ENCODE data around the gene TF.

Gene TF

DNA sequence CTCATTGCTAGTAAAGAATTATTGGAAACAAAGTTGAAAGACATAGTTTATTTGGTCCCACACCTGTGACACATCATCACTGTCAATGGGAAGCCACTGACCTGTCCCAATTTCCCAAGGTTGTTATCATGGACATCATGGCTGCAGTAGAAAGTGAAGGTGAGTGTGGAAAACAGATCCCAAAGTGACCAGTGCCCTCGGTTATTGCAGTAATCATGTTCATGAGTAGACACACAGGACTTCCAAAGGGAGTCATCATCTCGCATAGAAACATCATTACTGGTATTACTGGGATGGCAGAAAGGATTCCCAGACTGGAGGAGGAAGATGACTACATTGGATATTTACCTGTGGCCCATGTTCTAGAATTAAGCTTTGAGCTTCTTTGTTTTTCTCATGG lies 14.7 kb downstream of the TF start:
- no peaks in the 10 kb centered on the region for H3K36me3 ChIP-seq (ENCODE audit: low read length)
- no peak for TF ChIP-seq EZH2phosphoT487 (conservative IDR thresholded peaks at IDR 0.05; ENCODE audit: low read length)
- TF ChIP-seq, protein P1, sequence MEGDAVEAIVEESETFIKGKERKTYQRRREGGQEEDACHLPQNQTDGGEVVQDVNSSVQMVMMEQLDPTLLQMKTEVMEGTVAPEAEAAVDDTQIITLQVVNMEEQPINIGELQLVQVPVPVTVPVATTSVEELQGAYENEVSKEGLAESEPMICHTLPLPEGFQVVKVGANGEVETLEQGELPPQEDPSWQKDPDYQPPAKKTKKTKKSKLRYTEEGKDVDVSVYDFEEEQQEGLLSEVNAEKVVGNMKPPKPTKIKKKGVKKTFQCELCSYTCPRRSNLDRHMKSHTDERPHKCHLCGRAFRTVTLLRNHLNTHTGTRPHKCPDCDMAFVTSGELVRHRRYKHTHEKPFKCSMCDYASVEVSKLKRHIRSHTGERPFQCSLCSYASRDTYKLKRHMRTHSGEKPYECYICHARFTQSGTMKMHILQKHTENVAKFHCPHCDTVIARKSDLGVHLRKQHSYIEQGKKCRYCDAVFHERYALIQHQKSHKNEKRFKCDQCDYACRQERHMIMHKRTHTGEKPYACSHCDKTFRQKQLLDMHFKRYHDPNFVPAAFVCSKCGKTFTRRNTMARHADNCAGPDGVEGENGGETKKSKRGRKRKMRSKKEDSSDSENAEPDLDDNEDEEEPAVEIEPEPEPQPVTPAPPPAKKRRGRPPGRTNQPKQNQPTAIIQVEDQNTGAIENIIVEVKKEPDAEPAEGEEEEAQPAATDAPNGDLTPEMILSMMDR (IDR thresholded peaks at IDR 0.05; ENCODE audit: insufficient read depth, low read length, poor library complexity, severe bottlenecking) = no peak
- no peak overlapping the region for H3K4me2 ChIP-seq (ENCODE audit: low read depth, low read length, poor library complexity, severe bottlenecking)
- H3K27ac ChIP-seq (ENCODE audit: low read depth, low read length) = no peak overlapping the region
- no peak overlapping the region for H3K4me3 ChIP-seq (ENCODE audit: insufficient read depth, low read length, poor library complexity, severe bottlenecking)
- H3K9me3 ChIP-seq (ENCODE audit: insufficient read depth, low read length) = no peaks in the 10 kb centered on the region
- H3K9ac ChIP-seq (ENCODE audit: low read length) = no peak overlapping the region
- H4K20me1 ChIP-seq (ENCODE audit: low read depth, low read length) = no peaks in the 10 kb centered on the region
- H3K9me2 ChIP-seq (replicated peaks; ENCODE audit: insufficient read depth, low read length) = no peaks in the 10 kb centered on the region
- no peaks in the 10 kb centered on the region for H3K79me2 ChIP-seq (ENCODE audit: insufficient read depth, low read length)
- no peaks in the 10 kb centered on the region for H3F3A ChIP-seq (ENCODE audit: insufficient read depth)
- H2AFZ ChIP-seq (ENCODE audit: low read depth, low read length, severe bottlenecking) = no peak overlapping the region
- no peaks in the 10 kb centered on the region for H3K27me3 ChIP-seq (ENCODE audit: low read length)

DNA sequence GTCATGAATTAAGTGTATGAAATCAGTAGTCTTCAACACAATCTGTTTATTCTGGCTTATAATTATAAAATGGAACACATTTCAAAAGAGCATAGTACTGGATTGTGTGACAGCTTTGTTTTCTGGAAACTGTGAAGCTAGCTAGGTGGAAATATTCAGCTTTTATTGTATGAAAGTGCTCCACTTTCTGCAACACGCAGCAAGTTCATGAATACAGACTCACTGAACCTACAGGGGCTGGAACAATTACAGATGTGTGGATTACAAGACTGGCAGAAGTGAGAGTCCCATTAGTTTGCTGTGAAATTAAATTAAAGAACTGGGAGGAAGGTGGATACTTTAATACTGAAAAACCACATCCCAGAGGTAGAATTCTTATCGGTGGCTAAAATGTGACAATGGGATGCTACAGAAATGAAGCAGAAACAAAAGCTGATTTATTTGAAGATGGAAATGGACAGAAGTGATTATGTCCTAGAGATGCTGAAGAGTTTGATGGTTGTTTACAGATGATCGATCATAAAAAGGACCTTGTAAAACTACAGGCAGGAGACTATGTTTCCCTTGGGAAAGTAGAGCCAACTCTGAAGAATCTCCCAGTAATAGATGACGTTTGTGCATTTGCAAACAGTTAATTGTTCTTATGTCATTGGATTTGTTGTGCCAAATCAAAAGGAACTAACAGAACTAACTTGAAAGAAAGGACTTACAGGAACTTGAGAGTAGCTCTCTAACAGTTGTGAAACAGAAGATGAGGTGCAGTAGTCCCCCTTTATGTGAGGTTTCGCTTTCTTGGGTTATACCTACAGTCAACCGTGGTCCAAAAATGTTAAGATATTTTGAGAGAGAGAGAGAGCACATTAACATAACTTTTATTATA lies 15.7 kb downstream of the TF start:
- Histone ChIP-seq H2AFZ (ENCODE audit: low read depth, low read length, severe bottlenecking) (no peak overlapping the region), H3K9ac (ENCODE audit: low read length) (no peak overlapping the region), H3K27me3 (ENCODE audit: low read length) (no peaks in the 10 kb centered on the region), H3K36me3 (ENCODE audit: low read length) (no peaks in the 10 kb centered on the region), H3F3A (ENCODE audit: insufficient read depth) (no peaks in the 10 kb centered on the region), H3K9me3 (ENCODE audit: insufficient read depth, low read length) (no peaks in the 10 kb centered on the region), H3K9me2 (replicated peaks; ENCODE audit: insufficient read depth, low read length) (no peaks in the 10 kb centered on the region), H3K79me2 (ENCODE audit: insufficient read depth, low read length) (no peaks in the 10 kb centered on the region), H3K27ac (ENCODE audit: low read depth, low read length) (no peak overlapping the region), H3K4me3 (ENCODE audit: insufficient read depth, low read length, poor library complexity, severe bottlenecking) (no peak overlapping the region), H4K20me1 (ENCODE audit: low read depth, low read length) (no peaks in the 10 kb centered on the region), H3K4me2 (ENCODE audit: low read depth, low read length, poor library complexity, severe bottlenecking) (no peak overlapping the region)
- no peak for TF ChIP-seq EZH2phosphoT487 (conservative IDR thresholded peaks at IDR 0.05; ENCODE audit: low read length)
- TF ChIP-seq, protein P1 (IDR thresholded peaks at IDR 0.05; ENCODE audit: insufficient read depth, low read length, poor library complexity, severe bottlenecking) = no peak

DNA sequence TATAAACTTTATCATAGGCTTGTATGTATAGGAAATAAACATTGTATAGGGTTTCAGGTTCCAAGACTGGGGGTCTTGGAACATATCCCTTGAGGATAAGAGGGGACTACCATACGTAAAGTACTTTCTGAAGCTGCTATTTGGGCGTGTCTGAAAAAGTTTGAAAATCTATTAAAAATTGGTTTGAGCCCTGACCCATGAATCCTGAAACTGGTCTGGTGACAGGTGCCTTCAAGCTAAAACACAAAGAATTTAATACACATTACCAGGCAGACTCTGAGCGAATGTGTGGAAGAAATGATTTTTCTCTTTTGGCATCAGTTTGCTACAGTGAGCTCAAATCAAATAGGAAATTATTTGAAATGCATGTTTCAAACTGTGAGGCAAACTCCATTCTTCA lies 16.3 kb downstream of the TF start:
- Histone ChIP-seq H3K4me2 (ENCODE audit: low read depth, low read length, poor library complexity, severe bottlenecking) (no peak overlapping the region), H4K20me1 (ENCODE audit: low read depth, low read length) (no peaks in the 10 kb centered on the region), H3K4me3 (ENCODE audit: insufficient read depth, low read length, poor library complexity, severe bottlenecking) (no peak overlapping the region), H3K36me3 (ENCODE audit: low read length) (no peaks in the 10 kb centered on the region), H3K27me3 (ENCODE audit: low read length) (no peaks in the 10 kb centered on the region), H3K79me2 (ENCODE audit: insufficient read depth, low read length) (no peaks in the 10 kb centered on the region), H3F3A (ENCODE audit: insufficient read depth) (no peaks in the 10 kb centered on the region), H3K27ac (ENCODE audit: low read depth, low read length) (no peak overlapping the region), H3K9me2 (replicated peaks; ENCODE audit: insufficient read depth, low read length) (no peaks in the 10 kb centered on the region), H3K9ac (ENCODE audit: low read length) (no peak overlapping the region), H2AFZ (ENCODE audit: low read depth, low read length, severe bottlenecking) (no peak overlapping the region), H3K9me3 (ENCODE audit: insufficient read depth, low read length) (no peaks in the 10 kb centered on the region)
- TF ChIP-seq, protein P1 (IDR thresholded peaks at IDR 0.05; ENCODE audit: insufficient read depth, low read length, poor library complexity, severe bottlenecking) = no peak
- TF ChIP-seq EZH2phosphoT487 (conservative IDR thresholded peaks at IDR 0.05; ENCODE audit: low read length) = no peak
